ENCODE results near the gene DDR2. TPM values are rescaled to one million over a fixed set of nuclear protein-coding genes. Genes with fewer than 3 reads are reported as not detected.
A peak's percentile ranks its signal among the peaks of the same experiment; 100 is the strongest.

Gene DDR2
- total and polyA plus RNA-seq, 4 donors, result 2.3 to 55.7 (median 17.6) TPM

GRCh38 chr1:162677607-162678371, 45.5 kb downstream of the DDR2 start:
- Histone ChIP-seq H3K27ac (ENCODE audit: low read depth in 1 of 2, low read length in 1 of 2) (peak overlapping the region in 1 of 2 donors; percentile 43), H3K27me3 (ENCODE audit: control insufficient read depth in 3 of 3, insufficient read depth in 3 of 3, low read length in 2 of 3) (no peaks in the 10 kb centered on the region), H3K36me3 (ENCODE audit: control insufficient read depth in 4 of 4, insufficient read depth in 4 of 4, low read length in 4 of 4) (no peaks in the 10 kb centered on the region), H3K9me3 (ENCODE audit: control insufficient read depth in 4 of 4, insufficient read depth in 3 of 4, low read length in 3 of 4) (no peaks in the 10 kb centered on the region), H3K9ac (ENCODE audit: insufficient read depth in 1 of 2, low read length in 2 of 2) (no peak overlapping the region), H3K4me1 (ENCODE audit: control insufficient read depth in 5 of 5, insufficient read depth in 5 of 5, low read length in 5 of 5) (peaks cover 0 to 25% (median 0%) of the 10 kb centered on the region in 5 donors), H3K4me3 (no peak overlapping the region)
- DNase-seq (no peak), ATAC-seq (ENCODE audit: insufficient read depth, low FRiP score) (no peak)
- 85 to 88% methylated on average over 4 of the region's 4 CpGs for WGBS, 2 donors
- TF ChIP-seq CTCF (IDR thresholded peaks at IDR 0.05; ENCODE audit: control extremely low read depth, extremely low read depth), result no peak

GRCh38 chr1:162678439-162678838, 46.2 kb downstream of the DDR2 start:
- ATAC-seq (ENCODE audit: insufficient read depth, low FRiP score) (peak; percentile 56), DNase-seq (no peak)
- Histone ChIP-seq H3K4me1 (ENCODE audit: control insufficient read depth in 5 of 5, insufficient read depth in 5 of 5, low read length in 5 of 5) (peaks cover 0 to 22% (median 0%) of the 10 kb centered on the region in 5 donors), H3K36me3 (ENCODE audit: control insufficient read depth in 4 of 4, insufficient read depth in 4 of 4, low read length in 4 of 4) (no peaks in the 10 kb centered on the region), H3K9me3 (ENCODE audit: control insufficient read depth in 4 of 4, insufficient read depth in 3 of 4, low read length in 3 of 4) (no peaks in the 10 kb centered on the region), H3K27ac (ENCODE audit: low read depth in 1 of 2, low read length in 1 of 2) (peak overlapping the region; percentile 40 to 43), H3K4me3 (no peak overlapping the region), H3K27me3 (ENCODE audit: control insufficient read depth in 3 of 3, insufficient read depth in 3 of 3, low read length in 2 of 3) (no peaks in the 10 kb centered on the region), H3K9ac (ENCODE audit: insufficient read depth in 1 of 2, low read length in 2 of 2) (no peak overlapping the region)
- no peak for TF ChIP-seq CTCF (IDR thresholded peaks at IDR 0.05; ENCODE audit: control extremely low read depth, extremely low read depth)
- 86 to 93% methylated on average over 4 of the region's 4 CpGs for WGBS, 2 donors

- Histone ChIP-seq H3K9me3 (ENCODE audit: control insufficient read depth in 4 of 4, insufficient read depth in 3 of 4, low read length in 3 of 4) (no peaks in the 10 kb centered on the region), H3K27ac (ENCODE audit: low read depth in 1 of 2, low read length in 1 of 2) (no peak overlapping the region), H3K4me3 (no peak overlapping the region), H3K27me3 (ENCODE audit: control insufficient read depth in 3 of 3, insufficient read depth in 3 of 3, low read length in 2 of 3) (no peaks in the 10 kb centered on the region), H3K4me1 (ENCODE audit: control insufficient read depth in 5 of 5, insufficient read depth in 5 of 5, low read length in 5 of 5) (peaks cover 0 to 22% (median 0%) of the 10 kb centered on the region in 5 donors), H3K9ac (ENCODE audit: insufficient read depth in 1 of 2, low read length in 2 of 2) (no peak overlapping the region), H3K36me3 (ENCODE audit: control insufficient read depth in 4 of 4, insufficient read depth in 4 of 4, low read length in 4 of 4) (no peaks in the 10 kb centered on the region)
- no peak for DNase-seq
- no peak for ATAC-seq (ENCODE audit: insufficient read depth, low FRiP score)
- TF ChIP-seq CTCF (IDR thresholded peaks at IDR 0.05; ENCODE audit: control extremely low read depth, extremely low read depth), result no peak
- WGBS, 2 donors, result 49% methylated on average over 1 of the region's 1 CpG
Measured at GRCh38 chr1:162679298-162679697, 47.0 kb downstream of the DDR2 start.
